Keratinocyte (primary cell): ENCODE measurements around the gene KLRG1. TPM values are rescaled to one million over a fixed set of nuclear protein-coding genes. Genes with fewer than 3 reads are reported as not detected.

ENCODE experiments used
- DNase-seq: peaks from one replicate; pipeline ENCODE4 v3.0.0-alpha.2; 2011; ENCODE audit warnings: low read depth, missing footprints, low spot score
- FAIRE-seq: peaks from 2 replicates; lab custom pipeline; 2011; peaks lifted over from hg19 to GRCh38; lab: Jason Lieb, UNC
- H2AFZ ChIP-seq: 2 replicates; pipeline ENCODE4 v1.6.0; 2012; ENCODE audit warnings: low read length, control low read depth, inconsistent platforms; ENCODE audit not compliant: control insufficient read depth
- H3K27ac ChIP-seq: 2 replicates; pipeline ENCODE4 v1.5.1; 2011; ENCODE audit warnings: low read length; ENCODE audit not compliant: control insufficient read depth, insufficient read depth
- H3K27me3 ChIP-seq: 3 replicates; pipeline ENCODE4 v1.6.0; 2011; ENCODE audit warnings: low read length; ENCODE audit not compliant: control insufficient read depth, insufficient read depth; ENCODE audit errors: extremely low read depth
- H3K36me3 ChIP-seq, 2 experiments: 2 replicates in 1 of 2; 3 replicates in 1 of 2; pipeline ENCODE4 v1.5.1; 2011; ENCODE audit warnings: low read length in 2 of 2, mild to moderate bottlenecking in 1 of 2; ENCODE audit not compliant: control insufficient read depth in 2 of 2, insufficient read depth in 2 of 2; ENCODE audit errors: extremely low read depth in 1 of 2
- H3K4me1 ChIP-seq: 3 replicates; pipeline ENCODE4 v1.5.1; 2011; ENCODE audit warnings: low read length; ENCODE audit not compliant: control insufficient read depth, insufficient read depth; ENCODE audit errors: extremely low read depth
- H3K4me2 ChIP-seq: 3 replicates; pipeline ENCODE4 v1.6.0; 2011; ENCODE audit warnings: low read depth, low read length; ENCODE audit not compliant: control insufficient read depth, insufficient read depth; ENCODE audit errors: extremely low read depth
- H3K4me3 ChIP-seq, 3 experiments: fragments of 200-600 bp in 1 of 3; sonication (generic) in 1 of 3; 2 replicates in 2 of 3; 3 replicates in 1 of 3; pipeline ENCODE4 v1.5.1; 2011 to 2016; ENCODE audit warnings: low read length in 3 of 3, mild to moderate bottlenecking in 3 of 3, control low read depth in 2 of 3, inconsistent platforms in 1 of 3, low read depth in 1 of 3, mixed read lengths in 1 of 3, mixed run types in 1 of 3, moderate library complexity in 1 of 3; ENCODE audit not compliant: control insufficient read depth in 2 of 3, insufficient read depth in 2 of 3; ENCODE audit errors: extremely low read depth in 1 of 3
- H3K79me2 ChIP-seq: 2 replicates; pipeline ENCODE4 v1.6.0; 2012; ENCODE audit warnings: low read length; ENCODE audit not compliant: control insufficient read depth, insufficient read depth
- H3K9ac ChIP-seq: 3 replicates; pipeline ENCODE4 v1.6.0; 2011; ENCODE audit warnings: low read length; ENCODE audit not compliant: control insufficient read depth, insufficient read depth; ENCODE audit errors: extremely low read depth
- H3K9me1 ChIP-seq: 3 replicates; pipeline ENCODE4 v1.6.0; 2011; ENCODE audit warnings: low read length; ENCODE audit not compliant: control insufficient read depth, insufficient read depth; ENCODE audit errors: extremely low read depth
- H3K9me3 ChIP-seq: 2 replicates; pipeline ENCODE4 v1.5.1; 2012; ENCODE audit warnings: low read depth, low read length; ENCODE audit not compliant: control insufficient read depth
- H4K20me1 ChIP-seq: 3 replicates; pipeline ENCODE4 v1.6.0; 2011; ENCODE audit warnings: low read length; ENCODE audit not compliant: control insufficient read depth, insufficient read depth; ENCODE audit errors: extremely low read depth
- CTCF ChIP-seq, 3 experiments: IDR thresholded peaks in 1 of 3; conservative IDR thresholded peaks in 1 of 3; optimal IDR thresholded peaks in 1 of 3; 2 replicates in 2 of 3; 3 replicates in 1 of 3; pipeline versions ENCODE3 to v1.5.1; 2011; ENCODE audit warnings: low read length in 3 of 3, mild to moderate bottlenecking in 3 of 3, moderate library complexity in 2 of 3, control low read depth in 1 of 3, inconsistent platforms in 1 of 3; ENCODE audit not compliant: insufficient read depth in 2 of 3; ENCODE audit errors: extremely low read depth in 1 of 3
- EZH2 ChIP-seq: IDR thresholded peaks from one replicate; pipeline ENCODE4 v1.6.1; 2012; ENCODE audit warnings: inconsistent platforms, mild to moderate bottlenecking, low read length, moderate library complexity
- dilution Hi-C: fragments of 300-500 bp; cut with MboI; formaldehyde crosslinking; loops from one replicate; pipeline ENCODE4 v1.7.0; 2020; ENCODE audit warnings: low sequenced_read_pairs; ENCODE audit not compliant: extremely low pct_ligation_motif_present
- polyA plus RNA-seq, 5 experiments: library from polyadenylated mRNA; depleted of rRNA in 3 of 5; stranded (reverse) in 3 of 5; stranded (forward) in 1 of 5; unstranded in 1 of 5; fragments of >200 nt; gene quantifications; 1 replicate in 1 of 5; 2 replicates in 3 of 5; 3 replicates in 1 of 5; pipeline versions ENCODE4 v1.2.1 to v1.2.3, GENCODE V29; 2011 to 2012; ENCODE audit warnings: missing spikeins in 2 of 5, low read depth in 1 of 5, low replicate concordance in 1 of 5

The KLRG1 gene
- polyA plus RNA-seq, 1 donor (not counting 4 experiments of a cell fraction or from before 2014, with no cell fraction given), result 0.39 TPM

GRCh38 chr12:9047105-9047504 lies 57.8 kb downstream of the KLRG1 start:
- dilution Hi-C loops, result no loop called here
- no peak overlapping the region for H3K27ac ChIP-seq

GRCh38 chr12:9048930-9049329 lies 59.6 kb downstream of the KLRG1 start:
- Histone ChIP-seq H2AFZ (no peak overlapping the region), H3K27me3 (peaks cover 4% of the 10 kb centered on the region), H3K4me3 (no peak overlapping the region), H3K79me2 (no peaks in the 10 kb centered on the region), H3K9me1 (no peaks in the 10 kb centered on the region), H3K9me3 (no peaks in the 10 kb centered on the region), H3K4me2 (no peak overlapping the region), H3K4me1 (no peaks in the 10 kb centered on the region), H3K9ac (no peak overlapping the region), H3K27ac (no peak overlapping the region), H4K20me1 (no peaks in the 10 kb centered on the region), H3K36me3 (no peaks in the 10 kb centered on the region)
- FAIRE-seq (no peak), DNase-seq (no peak)
- dilution Hi-C loops, result no loop called here
- no peak for TF ChIP-seq EZH2
- TF ChIP-seq CTCF (optimal IDR thresholded peaks at IDR 0.05 in 1 of 3, IDR thresholded peaks at IDR 0.05 in 1 of 3, conservative IDR thresholded peaks at IDR 0.05 in 1 of 3; ENCODE audit: extremely low read depth in 1 of 3, insufficient read depth in 2 of 3, low read length in 3 of 3), result no peak

More at GRCh38 chr12:9047105-9047504, 57.8 kb downstream of the KLRG1 start:
- no peak overlapping the region for H3K4me3 ChIP-seq
- no peak for DNase-seq
- H3K27me3 ChIP-seq, result no peaks in the 10 kb centered on the region
- H3K9me1 ChIP-seq, result no peaks in the 10 kb centered on the region
- no peaks in the 10 kb centered on the region for H4K20me1 ChIP-seq
- H3K9me3 ChIP-seq, result no peaks in the 10 kb centered on the region
- FAIRE-seq, result no peak
- H3K4me1 ChIP-seq, result no peaks in the 10 kb centered on the region
- H3K79me2 ChIP-seq, result no peaks in the 10 kb centered on the region
- no peak overlapping the region for H3K9ac ChIP-seq
- TF ChIP-seq CTCF (optimal IDR thresholded peaks at IDR 0.05 in 1 of 3, IDR thresholded peaks at IDR 0.05 in 1 of 3, conservative IDR thresholded peaks at IDR 0.05 in 1 of 3; ENCODE audit: extremely low read depth in 1 of 3, insufficient read depth in 2 of 3, low read length in 3 of 3), result no peak
- no peak for TF ChIP-seq EZH2
- no peak overlapping the region for H2AFZ ChIP-seq
- H3K36me3 ChIP-seq, result no peaks in the 10 kb centered on the region
- no peak overlapping the region for H3K4me2 ChIP-seq
